Astrocyte of the cerebellum (primary cell): ENCODE measurements around the gene MX2.

Source experiments
- DNase-seq: peaks from one replicate; pipeline ENCODE4 v3.0.0-alpha.2; 2011; ENCODE audit warnings: low read depth
- H3K4me3 ChIP-seq: 2 replicates; pipeline ENCODE4 v1.5.1; 2011; ENCODE audit warnings: mild to moderate bottlenecking, low read depth, low read length, moderate library complexity
- CTCF ChIP-seq: IDR thresholded peaks from 2 replicates; pipeline ENCODE4 v1.5.1; 2012; ENCODE audit warnings: low read length, low read depth, moderate library complexity, mild to moderate bottlenecking; ENCODE audit errors: missing control alignments
- in situ Hi-C: cut with HindIII; loops from 2 replicates; pipeline ENCODE4 v1.10.0; 2017; ENCODE audit warnings: low sequenced_read_pairs

Gene MX2

GRCh38 chr21:41326414-41327080 is 35.3 kb upstream of the MX2 start:
- in situ Hi-C loops, result no loop called here
- DNase-seq, result no peak
- H3K4me3 ChIP-seq, result no peak overlapping the region
- TF ChIP-seq CTCF, result no peak

GRCh38 chr21:41327753-41328152 is 34.1 kb upstream of the MX2 start:
- no peak overlapping the region for H3K4me3 ChIP-seq
- no peak for DNase-seq
- in situ Hi-C loops, result no loop called here
- no peak for TF ChIP-seq CTCF

DNA sequence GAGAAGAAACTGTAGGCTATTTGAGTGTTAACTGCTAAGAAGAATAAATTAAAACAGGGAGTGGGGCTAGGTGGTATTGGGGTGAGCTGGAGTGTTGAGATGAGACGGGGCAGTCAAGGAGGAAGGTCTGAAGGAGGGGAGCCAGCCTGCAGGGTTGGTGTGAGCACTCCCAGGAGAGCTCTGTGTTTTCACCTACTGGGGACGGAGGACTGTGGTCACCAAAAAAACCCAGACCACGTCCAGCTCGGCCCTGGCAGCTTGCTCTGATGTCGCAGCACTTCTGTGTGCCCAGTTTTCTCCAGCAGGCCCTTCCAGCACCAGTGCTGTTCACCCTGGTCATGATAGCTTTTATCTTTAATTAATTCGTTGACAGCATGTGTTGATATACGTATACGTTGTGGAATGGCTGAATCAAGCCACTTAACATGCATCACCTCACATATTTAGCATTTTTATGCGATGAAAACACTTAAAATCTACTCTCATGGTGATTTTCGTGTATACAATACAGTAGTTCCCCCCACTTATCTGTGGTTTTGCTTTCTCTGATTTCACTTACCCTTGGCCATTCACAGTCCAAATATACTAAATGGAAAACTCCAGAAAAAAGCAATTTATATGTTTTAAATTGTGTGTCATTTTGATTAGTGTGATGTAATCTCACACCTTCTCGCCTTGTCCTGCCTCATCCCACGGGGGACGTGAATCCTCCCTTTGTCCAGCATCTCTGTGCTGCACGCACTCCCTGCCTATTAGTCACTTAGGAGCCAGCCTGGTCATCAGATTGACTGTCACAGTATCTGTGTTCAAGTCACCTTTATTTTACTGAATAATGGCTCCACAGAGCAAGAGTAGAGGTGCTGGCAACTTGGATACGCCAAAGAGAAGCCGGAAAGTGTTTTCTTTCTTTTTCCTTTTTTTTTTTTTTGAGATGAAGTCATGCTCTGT is 32.9 kb upstream of the MX2 start:
- TF ChIP-seq CTCF, result no peak
- DNase-seq, result peak; percentile 63
- in situ Hi-C loops, result no loop called here
- H3K4me3 ChIP-seq, result no peak overlapping the region

DNA sequence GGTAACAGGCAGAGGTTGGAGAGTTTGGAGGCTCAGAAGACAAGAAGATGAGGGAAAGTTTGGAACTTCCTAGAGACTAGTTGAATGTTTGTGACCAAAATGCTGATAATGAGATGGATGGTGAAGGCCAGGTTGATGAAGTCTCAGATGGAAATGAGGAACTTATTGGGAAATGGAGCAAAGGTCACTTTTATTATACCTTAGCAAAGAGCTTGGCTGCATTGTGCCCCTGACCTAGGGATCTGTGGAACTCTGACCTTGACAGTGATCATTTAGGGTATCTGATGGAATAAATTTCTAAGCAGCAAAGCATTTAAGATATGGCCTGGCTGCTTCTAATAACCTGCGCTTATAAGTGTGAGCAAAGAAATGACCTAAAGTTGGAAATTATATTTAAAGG is 28.1 kb upstream of the MX2 start:
- no peak overlapping the region for H3K4me3 ChIP-seq
- no peak for DNase-seq
- in situ Hi-C loops, result no loop called here
- no peak for TF ChIP-seq CTCF

- in situ Hi-C loops, result no loop called here
- H3K4me3 ChIP-seq, result no peak overlapping the region
- DNase-seq, result no peak
- no peak for TF ChIP-seq CTCF
Measured at GRCh38 chr21:41337515-41337914, 24.3 kb upstream of the MX2 start.

- no peak for DNase-seq
- H3K4me3 ChIP-seq, result no peak overlapping the region
- in situ Hi-C loops, result no loop called here
- no peak for TF ChIP-seq CTCF
Measured at GRCh38 chr21:41338455-41338854, 23.4 kb upstream of the MX2 start.
